ENCODE results near the gene KCNJ14.
A peak's percentile ranks its signal among the peaks of the same experiment; 100 is the strongest.

Gene KCNJ14

GRCh38 chr19:48508729-48509411 is 53.5 kb downstream of the KCNJ14 start:
- no peak for DNase-seq (ENCODE audit: low read depth)
- no peak for TF ChIP-seq CTCF (IDR thresholded peaks at IDR 0.05; ENCODE audit: low read length, missing control alignments)
- H3K4me3 ChIP-seq (replicated peaks; ENCODE audit: low read depth, low read length): no peak overlapping the region

DNA sequence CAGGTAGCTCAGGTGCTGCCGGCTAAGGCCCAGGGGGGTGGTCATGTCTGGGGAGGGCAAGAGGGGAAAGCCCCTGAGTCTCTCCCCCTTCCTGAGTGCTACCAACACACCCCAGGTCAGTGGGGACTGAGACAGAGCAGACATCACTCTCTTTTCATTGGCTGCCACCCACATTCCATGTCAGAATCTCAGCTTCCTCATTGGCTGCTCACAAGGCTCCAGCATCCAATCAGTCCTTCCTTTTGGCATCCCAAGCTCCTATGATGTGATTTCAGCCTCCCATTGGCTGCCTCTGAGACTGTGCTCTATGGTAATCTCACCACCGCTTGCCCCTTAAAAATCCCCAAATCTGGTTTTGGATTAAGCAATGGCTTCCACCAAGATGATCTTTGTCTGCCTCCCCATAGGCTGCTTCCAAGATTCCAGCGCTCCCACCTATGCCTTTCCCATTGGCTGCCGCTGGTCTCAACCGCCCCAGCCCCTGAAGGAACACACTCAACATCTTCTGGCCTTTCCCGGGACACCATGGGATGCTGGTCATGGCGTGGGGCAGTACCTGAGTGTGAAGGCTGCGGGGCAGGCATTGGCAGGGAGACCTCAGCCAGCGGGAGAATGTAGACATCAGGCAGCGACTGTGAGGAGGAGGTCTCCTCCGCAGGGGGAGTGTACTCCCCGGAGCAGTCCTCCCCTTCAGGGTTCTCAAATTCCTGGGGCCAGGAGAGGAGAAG is 54.3 kb downstream of the KCNJ14 start:
- no peak overlapping the region for H3K4me3 ChIP-seq (replicated peaks; ENCODE audit: low read depth, low read length)
- DNase-seq (ENCODE audit: low read depth): peak; percentile 22
- no peak for TF ChIP-seq CTCF (IDR thresholded peaks at IDR 0.05; ENCODE audit: low read length, missing control alignments)

DNA sequence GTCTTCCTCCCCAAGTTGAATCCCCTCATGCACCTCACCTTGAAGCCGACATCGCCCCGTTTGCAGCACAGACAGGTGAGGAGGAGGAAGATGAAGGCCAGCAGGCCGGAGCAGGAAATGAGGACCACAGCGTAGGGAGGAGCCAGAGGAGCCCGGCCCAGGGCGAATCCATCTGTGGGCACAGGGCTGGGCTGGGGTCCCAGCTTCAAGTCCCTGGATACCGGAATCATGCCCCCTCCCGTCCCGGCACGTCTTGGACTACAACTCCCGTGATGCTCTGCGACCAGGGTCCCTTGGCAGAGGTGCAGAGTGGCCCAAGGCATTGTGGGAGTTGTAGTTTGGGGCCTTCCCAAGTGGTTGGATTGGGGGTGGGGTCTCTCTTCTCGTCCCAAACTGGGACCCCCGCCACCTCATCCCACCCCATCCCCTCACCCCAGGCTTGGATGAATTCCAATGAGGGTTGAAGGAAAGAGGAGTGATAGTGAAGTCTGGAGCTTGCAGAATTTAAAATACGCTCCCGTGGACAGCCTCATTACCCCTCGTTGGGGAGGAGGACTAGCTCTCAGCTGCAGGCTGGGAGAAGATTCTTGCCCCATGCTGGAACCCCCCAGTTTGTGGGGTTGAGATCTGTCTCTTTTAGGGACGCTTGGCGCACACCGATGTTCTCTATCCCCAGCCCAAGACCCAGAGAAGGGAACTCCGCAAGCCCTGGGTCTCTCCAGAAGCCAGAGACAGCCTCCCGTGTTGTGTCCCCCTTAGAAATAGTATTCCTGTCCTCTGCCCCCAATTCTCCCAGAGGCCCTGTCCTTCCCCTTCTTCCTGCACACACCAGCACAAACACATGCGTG is 55.3 kb downstream of the KCNJ14 start:
- peak; percentile 53 for DNase-seq (ENCODE audit: low read depth)
- no peak for TF ChIP-seq CTCF (IDR thresholded peaks at IDR 0.05; ENCODE audit: low read length, missing control alignments)
- H3K4me3 ChIP-seq (replicated peaks; ENCODE audit: low read depth, low read length): peak overlapping the region; percentile 14

DNA sequence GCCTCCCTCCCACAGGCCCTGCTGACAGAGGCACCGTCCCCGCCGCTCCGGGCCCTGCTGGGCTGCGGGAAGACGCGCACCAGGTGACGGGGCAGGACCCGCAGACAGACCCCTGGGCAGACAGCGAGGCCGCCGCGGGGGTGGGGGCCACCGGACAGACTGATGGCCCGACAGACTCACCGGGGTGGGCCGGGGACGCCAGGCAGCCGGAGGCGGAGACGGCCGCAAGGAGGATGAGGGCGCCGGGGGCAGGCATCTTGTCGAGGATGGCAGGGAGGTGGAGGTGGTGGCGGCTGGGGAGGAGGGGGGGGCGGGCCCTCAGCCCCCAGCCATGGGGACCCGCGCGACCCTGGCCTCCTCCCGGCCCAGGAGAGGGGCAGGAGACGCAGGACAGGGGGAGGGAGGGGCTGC is 56.0 kb downstream of the KCNJ14 start:
- H3K4me3 ChIP-seq (replicated peaks; ENCODE audit: low read depth, low read length): no peak overlapping the region
- no peak for TF ChIP-seq CTCF (IDR thresholded peaks at IDR 0.05; ENCODE audit: low read length, missing control alignments)
- DNase-seq (ENCODE audit: low read depth): no peak

DNA sequence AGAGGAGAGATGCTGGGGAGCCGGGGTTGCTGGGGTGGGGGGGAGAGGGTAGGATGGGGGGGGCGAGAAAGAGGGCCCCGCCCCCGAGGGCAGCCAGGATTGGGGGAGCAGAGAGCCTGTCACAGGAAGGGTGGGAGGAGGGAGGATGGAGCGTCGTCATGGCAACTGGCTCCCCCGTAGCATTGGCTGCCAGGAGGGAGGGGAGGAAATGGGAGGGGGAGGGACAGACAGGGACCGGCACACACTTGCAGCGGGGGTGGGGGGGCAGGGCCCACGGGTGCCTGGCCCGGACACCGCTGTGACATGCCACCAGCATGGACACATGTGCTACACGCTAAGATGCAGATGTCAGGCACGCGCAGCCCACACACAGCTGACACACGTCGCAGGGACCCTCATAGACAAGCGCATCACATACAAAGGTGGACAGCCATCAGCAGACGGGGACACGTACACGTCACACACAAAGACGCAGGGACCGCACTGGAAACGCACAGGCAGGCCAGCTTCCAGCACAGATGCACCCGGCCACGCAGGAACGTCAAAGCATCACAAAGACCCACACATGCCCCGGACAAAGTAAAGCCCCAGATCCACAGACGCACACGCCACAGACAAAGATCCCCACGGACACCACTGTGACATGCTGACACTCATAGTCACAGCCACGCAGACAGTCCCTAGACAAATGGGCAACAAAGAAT is 56.6 kb downstream of the KCNJ14 start, which contains the start of gene LMTK3:
Gene LMTK3 (minus strand): TSS at position 36 of the 704 bp plus-strand sequence. CDS start 259 bp downstream, outside the sequence.
- peak; percentile 42 for DNase-seq (ENCODE audit: low read depth)
- peak within 1 kb of the TSS; percentile 14 for H3K4me3 ChIP-seq (replicated peaks; ENCODE audit: low read depth, low read length)
- no peak for TF ChIP-seq CTCF (IDR thresholded peaks at IDR 0.05; ENCODE audit: low read length, missing control alignments)

GRCh38 chr19:48512504-48513288 is 57.3 kb downstream of the KCNJ14 start:
- no peak for TF ChIP-seq CTCF (IDR thresholded peaks at IDR 0.05; ENCODE audit: low read length, missing control alignments)
- H3K4me3 ChIP-seq (replicated peaks; ENCODE audit: low read depth, low read length): no peak overlapping the region
- no peak for DNase-seq (ENCODE audit: low read depth)

Measured in fibroblast of pulmonary artery (primary cell).